Colonic mucosa (tissue), 4 donors: ENCODE data around the gene CEACAM6. TPM values are rescaled to one million over a fixed set of nuclear protein-coding genes. Genes with fewer than 3 reads are reported as not detected.
A peak's percentile ranks its signal among the peaks of the same experiment; 100 is the strongest.

Source experiments
- DNase-seq: peaks from one replicate; pipeline ENCODE4 v3.0.0-alpha.2; 2020
- H3K27ac ChIP-seq: fragments of 200-600 bp; one replicate; pipeline ENCODE4 v1.8.0; 2021
- H3K27me3 ChIP-seq: fragments of 200-600 bp; one replicate; pipeline ENCODE4 v1.8.0; 2021
- H3K36me3 ChIP-seq: fragments of 200-600 bp; one replicate; pipeline ENCODE4 v1.8.0; 2021
- H3K4me1 ChIP-seq: fragments of 200-600 bp; one replicate; pipeline ENCODE4 v1.8.0; 2021; ENCODE audit warnings: mild to moderate bottlenecking
- H3K4me3 ChIP-seq: fragments of 200-600 bp; one replicate; pipeline ENCODE4 v1.8.0; 2021
- H3K9ac ChIP-seq, 2 donors: one replicate each; pipeline ENCODE4 v1.7.0; 2013; ENCODE audit warnings: control low read depth in 2 of 2, low read depth in 2 of 2, low read length in 2 of 2
- H3K9me3 ChIP-seq: fragments of 200-600 bp; one replicate; pipeline ENCODE4 v1.8.0; 2021
- CTCF ChIP-seq: fragments of 200-600 bp; IDR thresholded peaks from one replicate; pipeline ENCODE4 v1.8.0; 2022; ENCODE audit warnings: antibody characterized with exemption, mild to moderate bottlenecking
- intact Hi-C: fragments of 100-400 bp; cut with DNase I; formaldehyde crosslinking; loops from one replicate; pipeline ENCODE4 v1.14.1; 2022
- total RNA-seq, 2 donors: library from RNA; stranded (reverse); fragmentation: NEBNext Ultra II Directional in 1 of 2; extraction: Animal tissue kit (Norgen Biotek cat#: 25700) in 1 of 2; gene quantifications; one replicate each; pipeline ENCODE4 v1.2.1, GENCODE V29; 2021
- donor health status: healthy.
- donor health status: DM: no; HTN: no; CAD: no.
- donor health status: DM: no; HTN: no; CAD: no.

The CEACAM6 gene
- total RNA-seq, 2 donors from 2014 or later: 260 to 655 TPM

GRCh38 chr19:41709951-41710645, 45.2 kb upstream of the CEACAM6 start:
- Histone ChIP-seq H3K36me3 (peaks cover 4% of the 10 kb centered on the region), H3K27me3 (no peaks in the 10 kb centered on the region), H3K9me3 (no peaks in the 10 kb centered on the region), H3K9ac (peak overlapping the region; percentile 80 to 94), H3K4me1 (peaks cover 7% of the 10 kb centered on the region), H3K4me3 (peak overlapping the region; percentile 63), H3K27ac (peak overlapping the region; percentile 75)
- no peak for TF ChIP-seq CTCF
- intact Hi-C loops: no loop called here
- no peak for DNase-seq

GRCh38 chr19:41711376-41712261, 43.7 kb upstream of the CEACAM6 start:
- Histone ChIP-seq H3K36me3 (peaks cover 8% of the 10 kb centered on the region), H3K4me1 (peaks cover 7% of the 10 kb centered on the region), H3K9ac (peak overlapping the region; percentile 80 to 94), H3K27ac (peak overlapping the region; percentile 75), H3K9me3 (no peaks in the 10 kb centered on the region), H3K27me3 (no peaks in the 10 kb centered on the region), H3K4me3 (peak overlapping the region; percentile 63)
- intact Hi-C loops: no loop called here
- TF ChIP-seq CTCF: no peak
- peak; percentile 71 for DNase-seq

- intact Hi-C loops: no loop called here
- Histone ChIP-seq H3K36me3 (peaks cover 13% of the 10 kb centered on the region), H3K27ac (no peak overlapping the region), H3K4me1 (no peaks in the 10 kb centered on the region), H3K27me3 (no peaks in the 10 kb centered on the region), H3K9ac (peak overlapping the region in 1 of 2 donors; percentile 36), H3K4me3 (no peak overlapping the region), H3K9me3 (no peaks in the 10 kb centered on the region)
- TF ChIP-seq CTCF: no peak
- no peak for DNase-seq
These were observed 40.7 kb upstream of the CEACAM6 start for GRCh38 chr19:41714598-41714997.

GRCh38 chr19:41718761-41719160, 36.6 kb upstream of the CEACAM6 start:
- Histone ChIP-seq H3K27me3 (no peaks in the 10 kb centered on the region), H3K27ac (peak overlapping the region; percentile 27), H3K4me3 (no peak overlapping the region), H3K36me3 (peaks cover 13% of the 10 kb centered on the region), H3K9me3 (no peaks in the 10 kb centered on the region), H3K9ac (no peak overlapping the region), H3K4me1 (no peaks in the 10 kb centered on the region)
- intact Hi-C loops: no loop called here
- no peak for DNase-seq
- no peak for TF ChIP-seq CTCF

- no peak overlapping the region for H3K9ac ChIP-seq
- intact Hi-C loops: no loop called here
- H3K27ac ChIP-seq: no peak overlapping the region
- H3K27me3 ChIP-seq: no peaks in the 10 kb centered on the region
- no peaks in the 10 kb centered on the region for H3K4me1 ChIP-seq
- H3K4me3 ChIP-seq: no peak overlapping the region
- no peaks in the 10 kb centered on the region for H3K9me3 ChIP-seq
- no peak for TF ChIP-seq CTCF
- no peak for DNase-seq
- H3K36me3 ChIP-seq: peaks cover 8% of the 10 kb centered on the region
These were observed 35.2 kb upstream of the CEACAM6 start for GRCh38 chr19:41720103-41720502.
